Hematopoietic multipotent progenitor cell treated with erythropoietin and hydrocortisone succinate and interleukin-3 and kit ligand, for 15 days (in vitro differentiated cells): ENCODE results near the gene ATF3.
"Not testable (repeated sequence)": the region's sequence is repeated elsewhere in the genome, so short reads cannot be mapped to it uniquely, and the experiment has no call there.

Source experiments
- DNase-seq: peaks from one replicate; pipeline ENCODE4 v3.0.0-alpha.2; 2015; ENCODE audit warnings: low spot score

Gene ATF3

DNA sequence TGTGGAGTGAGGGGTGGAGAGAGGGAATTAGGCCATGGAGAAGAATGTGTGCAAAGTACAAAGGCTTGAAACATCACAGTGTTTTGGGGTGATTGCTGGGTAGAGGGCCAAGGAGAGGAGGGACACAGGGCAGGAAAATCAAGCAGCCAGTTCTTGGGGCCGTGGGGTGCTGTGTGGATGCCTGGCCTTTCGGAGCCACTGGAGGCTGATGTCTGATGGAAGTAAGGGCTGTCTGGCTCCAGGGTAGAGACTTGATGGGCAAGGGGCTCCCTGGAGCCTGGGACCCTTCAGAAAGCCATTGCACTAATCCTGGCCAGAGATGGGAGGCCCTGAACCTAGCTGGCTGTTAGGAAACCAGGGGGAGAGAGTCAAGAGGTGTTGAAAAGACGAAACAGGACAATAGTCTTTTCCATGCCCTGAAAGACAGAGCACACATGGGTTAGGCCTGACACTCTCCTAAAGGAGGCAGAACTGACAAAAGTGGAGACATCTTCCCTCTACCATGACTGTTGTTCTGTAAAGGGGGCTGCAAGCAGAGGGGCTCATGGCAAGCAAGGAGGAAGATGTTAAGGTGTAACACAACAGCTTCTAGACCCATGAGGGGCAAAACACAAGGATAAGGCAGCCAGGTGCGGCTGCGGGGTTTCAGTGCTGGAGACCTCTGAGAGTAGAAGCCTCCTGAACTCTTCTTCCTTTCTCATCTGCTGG, 21.0 kb downstream of the ATF3 start:
- no peak for DNase-seq

DNA sequence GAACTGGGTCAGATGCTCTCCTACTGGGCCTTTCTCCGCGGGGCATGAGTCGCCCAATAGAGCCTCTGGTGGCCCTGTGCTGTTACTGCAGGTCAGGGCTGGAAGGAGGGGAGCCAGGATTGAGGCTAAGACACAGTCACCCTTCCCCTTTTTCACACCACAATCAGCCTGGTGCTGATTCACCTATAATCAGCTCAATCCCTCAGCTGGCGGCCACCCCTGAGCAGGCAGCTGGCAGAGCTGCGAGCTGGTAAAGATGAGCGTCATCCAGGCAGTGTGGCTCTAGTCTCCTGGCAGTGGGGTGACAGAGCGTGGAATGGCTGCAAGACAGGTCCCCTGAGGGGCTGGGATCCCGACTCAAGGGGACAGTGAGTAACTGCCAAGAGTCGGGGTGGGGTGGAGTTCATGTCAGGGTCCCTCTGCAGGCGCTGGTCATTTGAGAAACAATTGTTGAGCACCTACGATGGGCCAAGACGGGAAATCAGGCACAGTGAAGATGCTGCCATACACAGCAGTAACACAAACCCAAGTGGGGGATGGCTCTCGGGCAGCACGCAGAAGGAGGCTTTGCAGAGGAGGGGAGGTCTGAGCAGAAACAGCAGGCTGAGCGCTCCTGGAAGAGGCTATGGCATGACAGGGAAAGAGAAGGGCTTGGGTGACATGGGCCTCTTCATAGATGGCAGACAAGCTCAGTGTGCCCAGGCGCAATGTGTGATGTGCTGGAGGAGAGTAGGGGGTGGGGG, 21.8 kb downstream of the ATF3 start:
- peak; percentile 35 for DNase-seq

DNA sequence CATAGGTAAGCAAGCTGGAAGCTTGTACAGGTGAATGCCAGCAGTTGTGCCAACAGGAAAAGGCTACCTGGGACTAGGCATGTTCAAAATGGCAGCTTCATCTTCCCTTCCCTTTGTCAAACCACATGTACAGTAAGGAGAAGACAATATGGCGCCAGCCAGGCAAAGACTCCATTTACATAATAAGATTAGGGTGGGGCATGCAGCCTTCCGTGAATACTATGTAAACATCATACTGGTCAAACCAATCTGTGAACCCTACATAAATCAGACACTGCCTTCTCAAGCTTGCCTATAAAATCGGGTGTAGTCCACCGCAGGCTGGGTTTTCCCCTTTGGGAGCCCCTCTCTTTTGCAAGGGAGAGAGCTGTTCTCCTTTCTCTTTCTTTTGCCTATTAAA, 24.6 kb downstream of the ATF3 start:
- DNase-seq: no peak

DNA sequence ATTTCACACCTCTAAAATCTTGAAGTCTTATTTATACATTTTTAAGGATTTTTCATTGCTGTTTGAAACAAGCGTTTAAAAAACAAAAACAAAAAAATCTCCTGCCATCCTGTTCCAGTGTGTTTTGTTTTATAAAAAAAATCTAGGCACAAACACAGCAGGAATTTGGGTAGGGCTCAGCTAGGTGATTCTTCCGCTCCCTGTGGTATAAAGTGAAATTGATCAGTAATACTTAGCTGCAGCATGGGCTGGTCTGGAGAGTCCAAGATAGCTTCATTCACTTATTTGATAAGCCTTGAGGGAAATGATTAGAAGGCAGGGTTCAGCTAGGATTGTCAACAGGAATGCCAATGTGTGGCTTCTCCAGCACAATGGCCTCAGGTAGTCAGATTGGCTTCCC, 25.7 kb downstream of the ATF3 start:
- DNase-seq: no peak

DNA sequence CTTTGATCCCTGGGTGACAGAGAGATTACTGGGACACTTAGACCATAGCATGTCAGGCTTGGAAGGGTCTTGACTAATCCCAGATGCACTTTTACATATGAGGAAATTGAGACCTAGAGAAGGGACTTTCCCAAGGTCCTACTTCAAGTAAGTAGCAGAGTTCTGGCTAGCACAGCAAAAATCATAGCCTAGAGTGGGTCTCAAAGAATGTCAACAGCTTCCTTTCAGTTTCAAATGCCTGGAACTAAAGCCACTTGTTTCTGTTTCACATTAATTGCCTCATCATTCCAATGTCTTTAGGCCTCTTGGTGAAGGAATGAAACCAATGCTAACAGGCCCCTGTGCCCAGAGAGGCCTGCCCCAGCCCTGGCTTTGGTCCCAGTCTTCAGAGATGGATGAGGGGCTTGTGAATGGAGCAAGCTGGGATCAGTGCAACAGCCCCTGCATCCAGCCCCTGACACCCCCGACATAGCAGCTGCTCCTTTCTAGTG, 26.6 kb downstream of the ATF3 start:
- no peak for DNase-seq

DNA sequence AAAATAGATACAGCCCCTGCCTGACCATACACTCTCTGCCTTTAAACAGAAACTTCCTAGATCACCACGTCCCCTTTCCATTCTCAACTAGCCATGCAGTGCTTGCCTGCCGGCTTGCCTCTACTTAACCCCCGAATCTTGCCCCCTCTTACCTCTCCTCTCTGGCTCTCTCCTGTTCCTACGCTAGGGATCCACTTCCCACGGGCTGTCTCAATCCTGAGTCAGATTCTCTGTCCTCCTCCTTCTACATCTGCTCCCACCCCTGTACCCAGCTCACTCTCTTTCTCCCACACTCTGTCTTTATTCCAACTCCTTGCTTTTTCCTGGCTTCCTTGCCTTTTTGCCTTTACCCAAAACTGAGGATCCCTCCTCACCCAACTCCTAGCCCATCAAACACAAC, 29.3 kb downstream of the ATF3 start:
- no peak for DNase-seq

DNA sequence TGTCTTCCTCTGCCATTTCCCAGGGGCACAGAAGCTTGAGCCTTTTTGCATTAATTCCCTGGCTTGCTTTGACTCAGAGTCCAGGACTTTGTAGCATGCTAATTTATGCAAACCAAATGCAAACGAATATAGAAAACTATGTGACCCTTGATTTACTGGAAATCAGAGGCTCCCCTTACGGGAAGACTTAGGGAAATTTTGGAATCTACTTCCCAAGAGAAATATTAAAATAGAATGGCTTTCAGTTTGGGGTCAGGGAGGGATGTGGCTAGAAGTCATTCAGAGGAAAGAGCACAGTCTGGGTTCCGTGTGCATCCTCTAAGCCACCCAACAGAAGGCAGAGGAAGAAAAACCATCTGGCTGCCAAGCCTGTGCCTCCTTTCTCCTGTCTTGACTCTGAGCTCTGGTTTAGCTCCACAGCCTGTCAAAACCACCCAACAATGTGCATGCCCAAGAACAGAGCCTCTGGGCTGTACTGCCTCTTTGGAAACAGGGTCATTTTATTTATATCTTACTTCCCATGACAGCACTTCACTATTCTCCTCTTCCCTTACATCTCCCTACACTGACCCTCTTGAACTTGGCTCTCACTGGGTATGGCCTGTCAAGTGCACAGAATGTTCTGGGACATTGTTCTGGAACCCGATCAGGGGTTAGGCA, 30.1 kb downstream of the ATF3 start:
- no peak for DNase-seq

DNA sequence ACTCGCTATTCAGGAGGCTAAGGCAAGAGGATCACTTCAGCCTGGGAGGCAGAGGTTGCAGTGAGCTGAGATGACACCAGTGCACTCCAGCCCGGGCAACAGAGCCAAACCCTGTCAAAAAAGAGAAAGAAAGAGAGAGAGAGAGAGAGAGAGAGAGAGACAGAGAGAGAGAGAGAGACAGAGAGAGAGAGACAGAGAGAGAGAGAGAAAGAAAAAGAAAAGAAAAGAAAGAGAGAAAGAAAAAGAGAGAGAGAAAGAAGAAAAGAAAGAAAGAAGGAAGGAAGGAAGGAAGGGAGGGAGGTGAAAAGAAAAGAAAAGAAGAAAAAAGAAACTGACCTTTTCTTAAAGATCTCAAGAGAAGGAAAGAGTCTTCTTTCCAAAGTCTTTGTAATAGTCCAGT, 31.0 kb downstream of the ATF3 start:
- not testable (repeated sequence) for DNase-seq

DNA sequence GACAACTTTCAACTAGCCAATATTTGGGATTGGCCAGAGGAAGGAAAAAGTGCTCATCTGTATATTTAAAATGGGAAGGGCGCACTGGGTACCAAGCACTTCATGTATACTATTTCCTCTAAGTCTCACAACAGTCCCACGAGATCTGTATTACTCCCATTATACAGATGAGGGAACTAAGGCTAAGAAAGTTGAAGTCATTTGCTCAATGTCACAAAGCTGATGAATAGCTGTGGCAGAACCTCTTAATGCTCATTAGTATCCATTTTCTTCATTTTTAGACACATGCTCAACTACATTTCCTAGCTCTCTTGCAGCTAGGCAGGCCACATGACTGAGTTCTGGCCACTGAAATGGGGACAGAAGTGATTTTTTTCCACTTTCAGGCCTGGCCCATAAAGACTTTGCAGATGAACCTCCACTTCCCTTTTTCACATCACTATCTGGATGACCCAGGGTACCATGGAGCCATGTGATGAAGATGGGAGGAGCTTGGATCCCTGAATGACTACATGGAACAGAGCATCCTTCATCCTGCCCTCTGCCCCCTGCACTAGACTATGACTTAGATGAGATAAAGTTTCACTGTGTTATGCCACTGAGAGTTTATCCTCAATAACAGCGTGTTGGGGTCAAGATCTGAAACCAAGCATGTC, 31.8 kb downstream of the ATF3 start:
- no peak for DNase-seq

DNA sequence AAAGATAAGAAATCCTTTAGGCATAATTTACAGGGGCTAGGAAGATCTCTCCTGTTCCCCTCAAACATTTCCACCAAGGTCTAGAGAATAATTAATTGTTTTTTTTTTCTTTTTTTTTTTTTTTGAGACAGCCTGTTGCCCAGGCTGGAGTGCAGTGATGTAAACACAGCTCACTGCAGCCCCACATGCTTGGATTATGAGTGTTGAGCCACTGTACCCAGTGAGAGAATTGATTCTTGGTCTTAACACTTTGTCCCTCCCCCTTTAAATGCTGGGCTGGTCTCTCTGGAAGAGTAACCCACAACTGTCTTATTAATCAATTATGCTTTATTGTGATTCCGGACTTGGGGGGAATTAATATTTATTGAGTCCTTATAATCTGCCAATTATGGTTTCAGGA, 33.4 kb downstream of the ATF3 start:
- no peak for DNase-seq

DNA sequence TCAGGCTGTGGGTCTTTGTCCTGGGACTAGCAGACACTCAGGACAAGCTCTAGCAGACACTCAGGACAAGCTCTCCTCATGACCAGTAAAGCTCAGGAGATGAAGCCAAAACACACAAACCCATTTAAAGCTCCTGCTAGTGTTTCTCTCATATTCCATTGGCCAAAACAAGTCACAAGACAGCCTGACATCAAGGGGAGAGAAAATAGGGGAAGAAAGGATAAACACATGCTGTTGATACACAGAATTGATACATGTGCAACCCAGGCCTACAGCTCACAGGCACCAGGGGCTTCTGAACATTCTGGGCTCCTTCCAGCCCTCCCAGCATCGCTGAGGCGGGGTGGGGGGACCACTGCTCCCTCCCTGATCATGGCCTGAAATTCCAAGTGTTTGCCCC, 35.3 kb downstream of the ATF3 start:
- DNase-seq: no peak

DNA sequence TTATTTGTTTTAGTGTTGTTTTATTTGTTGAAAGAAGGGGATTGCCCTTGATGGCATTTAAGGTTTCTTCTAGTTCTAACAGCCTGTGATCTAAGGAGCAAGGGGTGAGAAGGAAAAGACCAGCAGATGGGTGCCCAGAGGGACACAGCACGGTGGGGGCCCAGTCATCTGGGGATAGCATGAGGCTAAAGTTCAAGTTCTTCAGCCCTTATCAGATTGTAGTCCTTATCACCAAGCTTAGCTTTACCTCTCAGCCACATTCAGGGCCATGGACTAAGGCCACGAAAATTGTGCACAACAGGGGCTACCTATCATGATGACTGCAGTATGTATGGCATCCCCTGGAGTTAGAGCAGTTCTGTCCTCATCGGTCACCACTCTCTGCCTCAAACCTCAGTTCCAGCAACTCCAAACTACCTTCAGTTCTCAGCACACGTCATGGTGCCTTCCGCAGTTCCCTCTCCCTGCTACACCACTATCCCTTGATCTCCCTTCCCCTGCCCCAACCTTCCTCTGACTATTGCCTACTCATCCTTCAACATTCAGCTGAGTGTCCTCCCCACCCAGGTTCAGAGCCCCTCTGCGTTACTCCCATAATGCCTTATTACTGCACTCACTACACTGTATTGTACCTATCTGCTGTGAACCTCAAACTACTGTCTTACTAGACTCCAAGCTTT, 36.4 kb downstream of the ATF3 start:
- DNase-seq: no peak

DNA sequence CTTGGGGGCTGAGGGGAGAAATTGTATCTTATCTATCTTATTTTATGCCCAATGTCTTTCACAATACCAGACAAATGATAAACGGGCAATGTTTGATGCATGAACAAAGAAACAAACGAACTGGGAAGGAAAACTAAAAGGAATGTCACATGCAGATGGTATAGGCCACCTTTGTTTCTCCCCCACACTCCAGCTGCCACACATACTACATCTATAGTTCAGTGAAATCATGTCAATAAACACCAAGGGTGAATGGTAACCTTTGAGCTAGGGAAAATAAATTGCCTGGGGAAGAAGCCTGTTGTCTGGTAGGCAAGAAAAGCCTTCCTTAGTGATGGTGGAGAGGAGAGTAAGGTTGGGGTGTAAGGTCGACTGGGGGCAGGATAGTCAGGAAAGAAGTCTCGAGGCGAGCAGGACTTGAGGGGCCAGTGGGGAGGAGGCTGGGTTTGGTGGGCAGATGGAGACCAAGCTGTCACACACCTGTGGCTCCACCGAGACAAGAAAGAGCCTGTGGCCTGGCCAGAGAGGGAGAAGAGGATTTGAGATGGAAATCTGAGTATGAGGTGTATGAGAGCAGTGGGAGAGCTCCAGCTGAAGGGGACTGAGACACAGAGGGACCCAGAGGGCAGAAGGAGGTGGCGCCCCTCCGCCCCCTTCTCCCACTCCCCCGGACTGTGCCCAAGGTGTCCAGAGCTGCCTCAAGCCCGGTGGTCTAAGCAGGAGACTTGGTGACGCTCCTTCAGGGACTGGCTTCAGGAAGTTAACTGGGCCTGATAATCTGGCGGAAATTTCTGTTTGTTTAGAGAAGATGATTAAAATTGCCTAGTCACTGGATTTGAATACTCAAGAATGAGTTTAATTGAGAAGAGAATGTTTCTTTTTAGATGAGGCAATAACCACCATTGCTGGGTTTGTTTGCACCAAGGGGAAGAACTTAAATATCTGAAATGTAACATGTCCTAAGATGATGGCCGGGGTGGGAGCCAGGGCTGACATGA, 37.3 kb downstream of the ATF3 start:
- no peak for DNase-seq

DNA sequence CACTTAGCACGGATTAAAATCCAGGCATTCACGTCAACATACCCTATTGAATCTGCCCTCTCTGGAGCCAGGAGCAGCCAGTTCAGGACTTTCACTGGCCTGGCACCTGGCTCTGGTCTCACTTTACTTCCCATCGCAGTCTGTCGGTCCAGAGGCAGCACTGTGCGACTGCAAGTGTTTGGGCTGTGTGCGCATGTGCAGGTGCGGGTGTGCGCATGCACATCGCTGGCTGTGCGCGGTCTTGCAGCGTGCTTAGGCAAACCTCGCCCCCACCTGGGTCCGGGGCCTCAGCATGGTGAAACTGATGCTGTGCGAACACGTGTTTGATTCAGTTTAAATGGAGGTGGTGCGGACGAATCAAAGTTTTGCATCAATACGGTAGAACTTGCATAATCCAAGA, 38.0 kb downstream of the ATF3 start:
- DNase-seq: no peak

DNA sequence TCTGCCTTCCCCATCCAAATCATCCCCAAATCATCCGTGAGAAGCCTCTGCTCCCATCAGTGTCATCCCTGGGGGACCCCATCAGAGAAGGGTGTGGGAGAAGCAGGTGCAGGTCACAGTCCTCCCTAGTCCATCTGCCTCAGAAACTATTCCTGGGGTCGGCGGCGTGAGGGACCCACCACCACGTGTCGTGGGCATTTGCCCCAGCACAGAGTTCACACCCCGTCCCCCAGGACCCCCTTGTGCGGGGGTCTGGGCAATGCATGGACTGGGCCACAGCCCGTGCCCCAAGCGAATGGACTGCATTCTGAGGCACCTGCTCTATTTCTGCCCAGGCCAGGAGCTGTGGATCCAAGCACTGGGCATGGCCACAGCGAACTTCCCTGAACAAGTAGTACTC, 38.4 kb downstream of the ATF3 start:
- DNase-seq: no peak

DNA sequence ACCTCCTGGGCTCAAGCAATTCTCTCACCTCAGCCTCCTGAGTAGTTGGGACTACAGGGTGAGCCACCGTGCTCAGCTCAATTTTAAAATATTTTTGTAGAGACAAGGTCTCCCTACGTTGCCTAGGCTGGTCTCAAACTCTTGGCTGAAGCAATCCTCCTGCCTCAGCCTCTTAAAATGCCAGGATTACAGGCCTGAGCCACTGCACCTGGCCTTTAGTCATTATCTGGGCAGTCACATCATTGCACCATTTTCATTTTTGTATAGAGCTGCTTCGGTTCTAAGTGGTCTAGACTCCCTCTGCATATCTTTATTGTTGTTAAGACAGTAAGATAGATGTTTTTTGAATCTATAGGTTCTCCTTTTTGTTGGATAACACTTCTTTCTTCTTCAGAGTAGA, 39.9 kb downstream of the ATF3 start:
- DNase-seq: no peak

DNA sequence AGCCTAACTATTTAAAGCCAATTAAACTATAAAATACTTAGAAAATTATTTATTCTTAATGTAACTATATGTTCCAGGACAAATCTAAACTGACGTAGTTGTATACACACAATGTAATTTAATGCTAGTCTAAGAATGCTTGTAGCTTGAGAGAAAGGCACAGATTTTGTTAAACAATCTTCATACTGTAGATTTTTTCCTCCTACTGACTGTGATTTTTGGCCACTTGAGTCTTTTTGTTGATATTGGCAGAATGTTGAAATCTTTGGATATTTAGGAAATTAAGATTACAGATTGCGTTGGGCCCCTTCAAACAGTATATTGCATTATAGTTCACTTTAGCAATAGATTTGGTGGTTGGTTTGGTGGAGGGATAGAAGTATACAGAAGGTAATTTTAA, 40.5 kb downstream of the ATF3 start:
- DNase-seq: no peak

DNA sequence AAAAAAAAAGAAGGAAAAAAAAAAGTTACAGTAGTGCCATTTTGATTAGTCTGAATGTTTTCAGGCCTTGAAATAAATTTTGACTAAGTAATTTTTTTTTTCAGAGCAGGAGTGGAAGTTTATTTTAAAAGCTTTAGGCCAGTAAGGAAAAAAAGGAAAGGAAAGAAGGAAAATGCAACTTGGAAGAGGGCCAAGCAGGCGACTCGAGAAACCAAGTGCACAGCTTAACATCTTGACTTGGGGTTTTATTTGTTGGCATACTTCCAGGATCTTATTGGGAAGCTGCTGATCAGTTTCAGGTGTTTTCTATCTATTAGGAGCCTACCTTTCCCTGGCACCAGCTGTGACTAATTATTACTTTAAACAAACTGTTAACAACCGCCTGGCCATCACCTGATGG, 41.7 kb downstream of the ATF3 start:
- no peak for DNase-seq

DNA sequence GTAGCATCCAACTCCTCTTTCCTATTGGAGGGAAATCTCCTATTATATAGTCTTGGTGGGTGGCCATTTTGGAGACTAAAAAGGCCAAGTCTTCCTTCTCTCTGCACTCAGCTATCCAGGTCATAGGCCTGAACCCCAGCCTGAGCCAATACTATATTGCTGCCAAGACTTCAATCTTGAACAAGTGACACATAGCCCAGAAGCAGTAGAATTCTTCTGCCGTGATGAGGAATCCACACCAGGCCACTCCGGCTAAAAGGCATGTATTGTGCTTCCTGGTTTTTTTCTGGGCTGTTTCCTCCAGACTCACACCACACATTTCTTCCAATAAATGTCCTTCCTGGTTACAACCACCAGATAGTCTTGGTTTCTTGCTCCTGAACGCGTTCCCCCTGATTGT, 43.0 kb downstream of the ATF3 start:
- no peak for DNase-seq

DNA sequence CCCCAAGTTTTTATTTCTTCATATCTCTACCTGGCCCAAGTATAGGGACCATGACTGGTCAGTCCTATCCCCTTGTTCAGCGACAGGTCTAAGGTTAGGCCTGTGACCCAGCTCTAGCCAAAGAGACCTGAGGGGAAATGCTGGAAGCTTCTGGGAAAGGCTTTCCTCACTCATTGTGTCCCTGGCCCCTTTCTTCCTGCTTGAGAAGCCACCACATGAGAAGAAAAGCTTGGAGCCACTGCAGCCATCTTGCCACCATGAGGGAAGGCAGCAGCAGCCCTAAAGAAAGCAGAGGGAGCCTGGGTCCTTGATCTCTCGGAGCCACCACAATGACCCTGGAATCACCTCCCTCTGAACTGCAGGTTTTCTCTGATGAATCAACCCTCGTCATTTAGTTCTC, 43.4 kb downstream of the ATF3 start:
- DNase-seq: no peak

DNA sequence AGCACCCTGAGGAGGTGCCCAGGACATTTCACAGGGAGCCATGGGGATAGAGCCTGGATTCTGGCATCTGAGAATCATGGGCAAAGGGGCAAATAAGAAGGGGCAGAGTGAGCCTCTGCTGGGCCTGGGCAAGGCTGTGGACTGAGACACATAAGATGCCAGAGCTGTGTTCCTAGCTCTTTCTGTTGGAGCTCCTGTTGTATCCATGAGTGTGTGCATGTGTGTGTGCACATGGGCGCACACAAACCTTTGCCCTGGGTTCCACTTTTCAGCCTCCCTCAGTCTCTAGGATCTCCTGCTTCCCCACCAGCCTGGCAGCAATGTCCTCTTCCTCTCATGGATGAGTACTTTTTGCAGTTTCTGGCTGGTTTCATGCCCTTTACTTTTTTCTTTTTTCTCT, 44.0 kb downstream of the ATF3 start:
- DNase-seq: no peak
